Stimulated activated naive CD8-positive, alpha-beta T cell treated with anti-CD3 and anti-CD28 coated beads, Interleukin-15, Interleukin-2, amounts not matched to agents 100 ng/mL and 50 ng/mL, for 24 hours (primary cell): ENCODE results near the gene SCUBE3.
A peak's percentile ranks its signal among the peaks of the same experiment; 100 is the strongest.

Experiments used
- H3K27ac Mint-ChIP-seq: one replicate; pipeline ENCODE4 v1.8.0; 2021; ENCODE audit warnings: mild to moderate bottlenecking, mixed read lengths
- H3K27me3 Mint-ChIP-seq: one replicate; pipeline ENCODE4 v1.8.0; 2021; ENCODE audit warnings: mixed read lengths
- H3K36me3 Mint-ChIP-seq: one replicate; pipeline ENCODE4 v1.8.0; 2021; ENCODE audit warnings: low read depth, mixed read lengths
- H3K4me1 Mint-ChIP-seq: one replicate; pipeline ENCODE4 v1.8.0; 2021; ENCODE audit warnings: low read depth, mixed read lengths
- H3K4me3 Mint-ChIP-seq: one replicate; pipeline ENCODE4 v1.8.0; 2021; ENCODE audit warnings: mild to moderate bottlenecking, mixed read lengths
- H3K9me3 Mint-ChIP-seq: one replicate; pipeline ENCODE4 v1.8.0; 2021; ENCODE audit warnings: mixed read lengths

The SCUBE3 gene

DNA sequence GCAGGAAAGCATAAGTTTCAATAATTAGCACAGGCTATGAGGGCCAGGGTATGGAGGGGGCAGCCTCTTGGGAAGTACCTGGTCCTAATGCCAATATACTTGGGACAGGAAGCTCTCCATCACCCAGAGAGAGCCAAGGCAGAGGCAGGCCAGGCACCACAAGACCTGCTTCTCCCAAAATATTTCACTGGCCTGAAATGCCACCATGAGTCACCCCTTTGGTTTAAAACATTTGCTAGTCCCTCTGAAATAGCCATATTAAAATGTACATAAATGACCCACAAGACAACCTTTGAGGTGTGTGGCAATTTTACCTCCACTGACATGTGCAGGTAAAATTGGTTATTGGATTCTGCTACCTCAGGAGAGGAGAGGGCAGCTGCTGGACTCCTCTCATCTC, 23.4 kb upstream of the SCUBE3 start:
- no peak overlapping the region for H3K4me3 Mint-ChIP-seq
- peaks cover 13% of the 10 kb centered on the region for H3K4me1 Mint-ChIP-seq
- H3K36me3 Mint-ChIP-seq, result no peaks in the 10 kb centered on the region
- H3K9me3 Mint-ChIP-seq, result no peaks in the 10 kb centered on the region
- H3K27ac Mint-ChIP-seq, result no peak overlapping the region
- H3K27me3 Mint-ChIP-seq, result peaks cover 13% of the 10 kb centered on the region

DNA sequence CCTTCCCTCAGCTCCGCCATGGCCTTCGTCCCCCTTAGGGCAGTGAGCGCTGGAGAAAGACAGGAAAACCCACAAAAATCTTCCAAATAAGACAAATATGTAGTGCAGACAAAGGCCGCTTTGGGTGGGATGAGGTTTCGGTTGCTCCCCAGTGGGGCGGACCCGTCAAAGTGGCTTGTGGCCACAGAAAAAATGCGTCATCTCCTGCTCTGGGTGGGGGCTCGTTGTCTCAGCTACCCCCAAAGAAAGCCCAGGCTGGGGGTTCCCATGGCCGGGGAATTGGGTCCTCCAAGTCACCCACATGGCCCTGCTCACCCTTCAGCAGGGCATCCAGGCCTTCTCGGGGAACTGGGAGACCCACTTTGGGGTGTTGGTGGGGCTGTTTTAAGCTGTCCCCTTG, 21.9 kb upstream of the SCUBE3 start:
- no peaks in the 10 kb centered on the region for H3K36me3 Mint-ChIP-seq
- H3K4me1 Mint-ChIP-seq, result peaks cover 13% of the 10 kb centered on the region
- no peak overlapping the region for H3K4me3 Mint-ChIP-seq
- H3K27ac Mint-ChIP-seq, result peak overlapping the region; percentile 41
- H3K9me3 Mint-ChIP-seq, result no peaks in the 10 kb centered on the region
- peaks cover 15% of the 10 kb centered on the region for H3K27me3 Mint-ChIP-seq

DNA sequence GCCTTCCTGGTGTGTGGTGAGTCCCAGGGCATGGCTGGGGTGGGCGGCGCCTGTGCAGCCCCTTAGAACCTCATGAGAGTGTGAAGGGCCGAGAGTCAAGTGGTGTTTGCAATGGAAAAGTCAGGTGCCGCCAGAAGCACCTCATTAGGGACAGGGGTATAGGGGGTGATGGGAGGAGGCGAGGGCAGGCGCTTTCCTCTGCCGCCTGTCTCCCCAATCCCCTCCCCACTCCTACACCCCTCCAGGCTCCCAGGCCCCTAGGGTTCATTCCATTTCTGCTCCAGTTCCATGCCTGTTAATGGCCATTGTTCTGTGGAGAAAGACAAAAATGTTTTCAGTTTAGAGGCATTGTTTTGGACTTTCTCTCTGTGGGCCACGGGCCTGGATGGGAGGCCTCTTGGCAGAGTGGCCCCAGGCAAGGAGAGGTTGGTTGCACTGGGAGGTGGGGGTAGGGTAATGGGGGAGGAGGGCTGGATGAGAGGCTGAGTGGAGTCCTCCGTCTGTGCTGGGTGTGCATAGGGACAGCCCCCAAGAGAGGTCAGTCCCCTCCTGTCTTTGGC, 21.4 kb upstream of the SCUBE3 start:
- Mint-ChIP-seq H3K27me3 (peaks cover 17% of the 10 kb centered on the region), H3K4me3 (no peak overlapping the region), H3K27ac (no peak overlapping the region), H3K36me3 (no peaks in the 10 kb centered on the region), H3K4me1 (peaks cover 13% of the 10 kb centered on the region), H3K9me3 (no peaks in the 10 kb centered on the region)

DNA sequence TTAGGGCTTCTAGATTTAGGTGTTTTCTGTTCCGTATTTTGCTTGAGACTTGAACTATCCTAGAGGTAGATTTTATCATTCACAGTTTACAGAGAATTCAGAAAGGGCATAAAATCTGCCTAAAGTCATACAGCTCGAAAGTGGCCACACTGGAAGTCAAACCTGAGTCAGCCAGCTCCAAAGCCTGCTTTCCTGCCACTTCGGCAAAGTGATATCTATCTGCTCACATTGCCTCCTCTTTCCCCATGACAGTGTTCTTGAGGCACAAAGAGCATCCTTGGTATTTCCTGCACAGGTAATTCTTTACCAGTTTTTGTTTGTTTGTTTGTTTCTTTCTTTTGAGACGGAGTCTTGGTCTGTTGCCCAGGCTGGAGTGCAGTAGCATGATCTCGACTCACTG, 19.4 kb upstream of the SCUBE3 start:
- Mint-ChIP-seq H3K9me3 (no peaks in the 10 kb centered on the region), H3K4me1 (peaks cover 13% of the 10 kb centered on the region), H3K27me3 (peaks cover 24% of the 10 kb centered on the region), H3K4me3 (no peak overlapping the region), H3K36me3 (no peaks in the 10 kb centered on the region), H3K27ac (no peak overlapping the region)

DNA sequence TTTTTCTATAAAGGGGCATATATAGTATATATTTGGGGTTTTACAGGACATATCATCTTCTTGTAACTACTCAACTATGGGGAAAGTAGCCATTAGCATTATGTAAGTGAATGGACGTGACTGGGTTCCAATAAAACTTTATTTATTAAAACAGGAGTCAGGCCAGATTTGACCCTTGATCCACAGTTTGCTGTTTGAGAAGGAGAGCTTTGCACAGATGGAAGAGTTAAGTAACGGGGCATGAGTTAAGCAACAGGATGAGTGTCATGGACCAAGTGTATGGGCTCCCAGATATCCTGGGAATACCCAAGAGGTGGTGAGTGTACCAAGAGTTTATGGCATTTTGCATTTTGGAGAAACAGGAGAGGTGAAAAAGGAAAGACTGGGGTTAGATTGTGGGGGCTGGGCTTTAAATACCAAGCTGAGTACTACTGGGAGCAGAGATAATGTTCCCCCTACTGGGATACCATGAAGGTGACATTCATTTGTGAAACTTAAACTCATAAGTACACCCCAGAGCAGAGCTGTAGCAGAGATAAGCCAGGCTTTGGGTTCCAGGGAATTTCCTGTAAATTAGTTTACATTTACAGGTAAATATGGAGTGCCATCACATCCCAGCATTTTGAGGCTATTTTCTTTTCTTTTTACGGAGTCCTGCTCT, 18.5 kb upstream of the SCUBE3 start:
- H3K4me1 Mint-ChIP-seq, result peaks cover 13% of the 10 kb centered on the region
- peaks cover 27% of the 10 kb centered on the region for H3K27me3 Mint-ChIP-seq
- H3K9me3 Mint-ChIP-seq, result no peaks in the 10 kb centered on the region
- H3K36me3 Mint-ChIP-seq, result no peaks in the 10 kb centered on the region
- no peak overlapping the region for H3K4me3 Mint-ChIP-seq
- H3K27ac Mint-ChIP-seq, result no peak overlapping the region

DNA sequence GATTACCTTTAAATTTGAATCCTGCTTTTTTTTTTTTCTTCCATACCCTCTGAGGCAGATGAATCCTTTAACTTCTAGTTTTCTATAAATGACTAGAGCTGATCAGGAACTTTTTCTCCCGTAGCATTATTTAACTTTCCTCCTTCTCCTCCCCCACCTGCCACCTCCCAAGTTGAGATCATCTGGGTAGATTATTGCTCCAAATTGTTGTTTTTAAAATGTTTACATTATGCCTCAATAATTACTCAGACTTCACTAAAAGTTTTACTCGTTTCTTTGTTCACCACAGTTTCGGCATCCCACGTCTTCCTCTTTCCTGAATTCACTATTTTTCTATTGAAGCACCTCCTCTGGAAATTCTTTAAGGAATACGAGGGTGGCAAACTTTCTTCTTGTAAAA, 16.6 kb upstream of the SCUBE3 start:
- H3K4me1 Mint-ChIP-seq, result peaks cover 4% of the 10 kb centered on the region
- H3K27me3 Mint-ChIP-seq, result peaks cover 31% of the 10 kb centered on the region
- H3K36me3 Mint-ChIP-seq, result no peaks in the 10 kb centered on the region
- H3K9me3 Mint-ChIP-seq, result no peaks in the 10 kb centered on the region
- H3K4me3 Mint-ChIP-seq, result no peak overlapping the region
- no peak overlapping the region for H3K27ac Mint-ChIP-seq

DNA sequence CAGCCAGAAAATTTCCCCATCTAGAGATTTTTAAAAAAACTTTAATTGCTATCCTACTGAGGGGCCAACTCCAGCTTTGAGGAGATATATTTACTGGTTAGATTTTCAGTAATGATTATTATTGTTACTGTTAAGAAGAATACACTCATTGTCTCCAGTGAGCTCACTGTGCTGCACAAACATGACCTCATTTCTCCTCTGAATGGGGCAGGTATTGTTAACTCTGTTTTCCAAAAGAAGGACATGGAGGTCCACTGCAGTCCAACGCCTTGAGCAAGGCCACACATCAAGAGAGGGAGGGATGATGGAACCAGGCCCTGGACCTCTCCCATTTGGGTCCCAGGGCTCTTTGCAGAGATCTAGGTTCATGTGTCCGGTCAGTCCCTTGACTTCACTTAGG, 13.9 kb upstream of the SCUBE3 start:
- no peaks in the 10 kb centered on the region for H3K36me3 Mint-ChIP-seq
- H3K27me3 Mint-ChIP-seq, result peaks cover 45% of the 10 kb centered on the region
- H3K4me1 Mint-ChIP-seq, result no peaks in the 10 kb centered on the region
- H3K9me3 Mint-ChIP-seq, result no peaks in the 10 kb centered on the region
- H3K4me3 Mint-ChIP-seq, result no peak overlapping the region
- H3K27ac Mint-ChIP-seq, result no peak overlapping the region

DNA sequence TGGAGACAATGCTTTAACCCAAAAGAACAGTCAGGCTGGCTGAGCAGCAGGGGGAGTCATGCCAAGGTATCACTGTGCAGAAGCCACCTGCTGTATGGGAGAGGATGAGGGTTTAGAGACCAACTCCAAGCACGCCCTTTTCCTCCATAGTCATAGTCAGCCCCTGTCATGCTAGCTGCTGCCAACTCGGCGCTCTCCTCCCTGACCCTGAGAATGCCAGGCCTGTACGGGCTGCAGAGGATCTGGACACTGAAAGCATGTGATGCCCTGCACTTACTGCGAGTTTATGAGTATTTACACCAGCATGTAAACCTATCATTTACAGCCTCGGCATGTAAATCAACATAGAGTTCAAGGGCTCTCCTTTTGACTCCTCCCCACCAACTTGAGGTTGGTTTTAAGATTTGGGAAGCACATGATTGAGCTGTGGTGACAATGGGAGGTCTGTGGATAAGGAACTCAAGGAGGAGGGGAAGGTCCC, 11.7 kb upstream of the SCUBE3 start:
- Mint-ChIP-seq H3K4me1 (no peaks in the 10 kb centered on the region), H3K27me3 (peaks cover 57% of the 10 kb centered on the region), H3K9me3 (no peaks in the 10 kb centered on the region), H3K36me3 (no peaks in the 10 kb centered on the region), H3K4me3 (no peak overlapping the region), H3K27ac (no peak overlapping the region)

DNA sequence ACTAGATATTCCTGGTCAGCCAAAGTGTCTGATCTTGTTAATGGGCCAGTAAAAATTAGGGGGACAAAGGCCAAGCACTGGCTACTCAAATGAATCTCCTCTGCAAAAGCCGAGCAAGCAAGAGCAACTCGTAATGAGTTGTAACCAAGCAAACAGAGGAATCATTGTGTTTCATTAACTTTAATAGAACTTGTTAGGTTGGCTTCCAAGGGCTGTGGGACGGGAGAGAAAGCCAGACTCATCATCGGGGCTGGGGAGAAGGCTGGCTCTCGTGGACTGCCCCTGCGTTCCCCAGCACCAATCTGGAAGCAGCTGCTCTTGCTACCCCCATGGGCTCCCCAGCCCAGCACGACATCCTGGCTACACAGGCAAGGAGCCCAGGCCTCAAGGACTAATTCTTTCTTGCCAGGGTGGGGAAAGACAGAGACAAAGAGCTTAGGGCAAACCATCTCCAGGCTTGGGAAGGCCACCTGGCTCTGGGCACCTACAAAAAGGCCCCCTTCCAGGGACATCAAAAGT, 10.5 kb upstream of the SCUBE3 start:
- no peak overlapping the region for H3K27ac Mint-ChIP-seq
- no peaks in the 10 kb centered on the region for H3K36me3 Mint-ChIP-seq
- no peaks in the 10 kb centered on the region for H3K9me3 Mint-ChIP-seq
- H3K4me3 Mint-ChIP-seq, result no peak overlapping the region
- no peaks in the 10 kb centered on the region for H3K4me1 Mint-ChIP-seq
- peaks cover 59% of the 10 kb centered on the region for H3K27me3 Mint-ChIP-seq

DNA sequence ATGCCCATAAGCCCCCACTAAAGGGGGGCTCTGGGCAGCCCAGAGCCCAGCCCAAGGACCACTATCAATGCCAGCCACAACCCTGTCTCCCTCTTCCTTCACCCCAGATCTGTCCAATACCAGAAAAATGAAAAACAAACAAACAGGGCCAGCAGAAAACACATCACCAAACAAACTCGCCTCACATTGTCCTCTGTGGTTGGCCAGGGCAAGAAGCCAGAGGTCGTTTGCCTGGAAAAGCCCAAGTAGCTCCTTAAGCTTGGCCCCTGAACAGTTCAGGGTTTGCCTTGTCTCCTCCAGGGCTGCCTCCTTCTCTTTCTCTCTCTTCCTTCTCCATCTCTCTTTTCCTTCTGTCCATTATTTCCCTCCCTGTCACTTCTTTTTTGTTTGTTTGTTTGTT, 10.1 kb upstream of the SCUBE3 start:
- Mint-ChIP-seq H3K27me3 (peaks cover 60% of the 10 kb centered on the region), H3K4me3 (no peak overlapping the region), H3K4me1 (no peaks in the 10 kb centered on the region), H3K36me3 (no peaks in the 10 kb centered on the region), H3K27ac (no peak overlapping the region), H3K9me3 (no peaks in the 10 kb centered on the region)

DNA sequence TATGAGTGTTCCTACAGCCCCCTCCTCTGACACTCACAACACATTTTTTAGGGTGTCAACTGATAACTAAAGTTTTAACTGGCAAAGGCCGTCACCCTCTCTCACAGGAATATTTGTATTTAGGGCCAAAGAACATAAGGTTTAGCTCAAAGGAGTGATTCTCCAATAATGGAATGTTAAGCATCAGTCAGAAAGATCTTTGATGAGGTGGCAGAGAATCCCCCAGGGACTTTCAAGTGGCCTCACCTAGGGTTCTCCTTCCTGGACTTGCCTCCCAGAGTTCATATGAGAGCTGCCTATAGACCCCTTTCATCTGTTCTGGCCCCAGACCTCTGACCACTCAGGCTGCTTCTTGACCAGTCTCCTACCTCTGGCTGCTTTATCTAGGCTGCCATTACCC, 7.4 kb upstream of the SCUBE3 start:
- Mint-ChIP-seq H3K36me3 (no peaks in the 10 kb centered on the region), H3K9me3 (no peaks in the 10 kb centered on the region), H3K27me3 (peaks cover 70% of the 10 kb centered on the region), H3K27ac (no peak overlapping the region), H3K4me3 (no peak overlapping the region), H3K4me1 (no peaks in the 10 kb centered on the region)

DNA sequence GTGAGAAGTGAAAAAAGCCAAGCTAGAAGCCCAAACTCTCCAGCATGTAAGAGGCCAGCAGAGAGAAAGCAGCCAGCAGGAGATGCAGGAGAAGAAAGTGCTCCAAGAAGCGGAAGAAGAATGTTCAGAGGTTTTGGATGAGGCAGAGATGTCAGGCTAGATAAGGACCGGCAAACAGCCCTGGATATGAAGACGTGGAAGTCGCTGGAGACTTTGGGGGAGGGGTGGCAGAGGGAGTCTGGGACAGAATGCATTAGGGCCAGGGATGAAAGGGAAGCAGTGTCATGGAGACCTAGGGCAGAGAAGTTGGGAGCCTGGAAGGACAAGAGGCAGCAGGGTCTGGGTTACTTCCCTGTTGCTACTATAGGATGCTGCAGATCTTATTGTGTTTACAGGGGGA, 5.3 kb upstream of the SCUBE3 start:
- H3K4me3 Mint-ChIP-seq, result no peak overlapping the region
- peaks cover 4% of the 10 kb centered on the region for H3K4me1 Mint-ChIP-seq
- no peaks in the 10 kb centered on the region for H3K9me3 Mint-ChIP-seq
- no peaks in the 10 kb centered on the region for H3K36me3 Mint-ChIP-seq
- peaks cover 86% of the 10 kb centered on the region for H3K27me3 Mint-ChIP-seq
- no peak overlapping the region for H3K27ac Mint-ChIP-seq

DNA sequence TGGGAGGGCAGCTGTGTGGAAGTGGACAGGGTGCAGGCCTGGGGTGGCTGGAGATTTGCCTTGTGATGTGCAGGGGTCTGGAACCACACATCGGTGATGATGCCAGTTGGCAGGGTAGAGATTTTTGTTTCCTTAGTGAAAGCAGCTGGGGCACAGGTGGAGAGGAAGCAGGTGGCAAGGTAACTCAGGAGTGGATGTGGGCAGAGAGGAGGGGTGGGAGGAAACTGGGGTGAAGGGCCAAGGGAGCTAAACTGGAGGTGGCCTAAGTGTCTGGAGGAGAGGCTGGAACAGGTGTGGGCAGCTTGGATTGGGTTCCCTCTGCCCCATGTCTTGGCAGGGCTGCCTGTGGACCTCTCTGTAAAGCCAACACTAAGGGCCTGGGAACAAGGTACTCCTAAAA, 4.7 kb upstream of the SCUBE3 start:
- Mint-ChIP-seq H3K4me1 (peaks cover 4% of the 10 kb centered on the region), H3K36me3 (no peaks in the 10 kb centered on the region), H3K27me3 (peaks cover 79% of the 10 kb centered on the region), H3K4me3 (no peak overlapping the region), H3K27ac (no peak overlapping the region), H3K9me3 (no peaks in the 10 kb centered on the region)

DNA sequence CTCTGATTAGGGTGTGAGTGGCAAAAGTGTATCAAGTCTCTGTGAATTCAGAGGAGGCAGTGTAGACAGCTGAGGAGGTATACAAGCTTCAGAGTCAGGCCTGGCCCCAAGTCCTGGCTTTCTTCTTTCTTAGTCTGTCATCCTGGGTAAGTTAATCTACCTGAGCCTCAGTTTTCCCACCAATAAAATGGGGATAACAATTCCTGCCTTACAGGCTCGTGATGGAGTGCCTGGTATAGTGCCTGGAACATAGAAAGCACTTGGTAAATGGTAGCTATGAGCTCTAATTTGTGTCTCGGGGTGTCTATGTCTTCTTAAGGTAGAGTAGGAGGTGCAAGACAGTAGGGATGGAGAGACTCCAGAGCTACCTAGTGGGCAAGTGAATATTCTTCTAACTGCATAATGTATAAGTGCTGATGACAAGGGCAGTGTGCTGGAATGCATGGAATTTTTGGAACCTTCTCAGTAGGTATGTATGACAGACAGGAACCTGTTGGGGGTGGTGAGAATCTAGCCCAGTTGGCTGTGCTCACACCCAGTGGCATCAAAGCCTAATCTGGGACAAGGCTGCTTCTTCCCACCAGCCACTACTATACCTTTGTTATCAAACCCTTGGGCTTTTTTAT, 4.0 kb upstream of the SCUBE3 start:
- no peaks in the 10 kb centered on the region for H3K9me3 Mint-ChIP-seq
- H3K4me3 Mint-ChIP-seq, result no peak overlapping the region
- H3K4me1 Mint-ChIP-seq, result peaks cover 4% of the 10 kb centered on the region
- no peak overlapping the region for H3K27ac Mint-ChIP-seq
- H3K36me3 Mint-ChIP-seq, result no peaks in the 10 kb centered on the region
- peaks cover 74% of the 10 kb centered on the region for H3K27me3 Mint-ChIP-seq

DNA sequence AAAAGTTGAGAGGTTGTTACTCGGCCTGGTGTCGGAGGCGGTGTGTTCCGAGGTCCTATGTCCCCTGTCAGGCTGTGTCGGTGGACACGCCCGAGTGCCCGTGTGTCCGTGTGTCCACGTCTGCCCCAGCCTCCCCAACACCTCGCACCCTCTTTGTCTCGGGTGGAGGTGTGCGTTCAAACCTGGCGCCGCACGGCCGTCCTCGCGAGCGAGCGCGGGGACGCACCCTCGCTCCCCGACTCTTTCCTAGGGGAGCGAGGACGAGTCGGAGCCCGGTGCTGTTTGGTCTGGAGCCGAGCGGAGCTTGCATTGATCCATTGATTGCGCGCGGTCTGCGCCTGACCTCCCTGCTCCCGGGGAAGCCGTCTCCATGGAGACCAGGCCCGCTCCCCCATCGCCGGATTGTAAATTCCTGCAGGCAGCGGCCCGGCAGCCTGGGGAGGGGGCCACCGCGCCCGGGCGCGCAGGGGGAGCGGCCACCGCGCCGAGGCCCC, 411 bp upstream of the SCUBE3 start:
- Mint-ChIP-seq H3K36me3 (no peaks in the 10 kb centered on the region), H3K4me3 (peak overlapping the region; percentile 53), H3K27ac (no peak overlapping the region), H3K4me1 (peaks cover 4% of the 10 kb centered on the region), H3K9me3 (no peaks in the 10 kb centered on the region), H3K27me3 (peaks cover 78% of the 10 kb centered on the region)
